H7 (cell line): ENCODE measurements around the gene MTHFR. TPM values are rescaled to one million over a fixed set of nuclear protein-coding genes. Genes with fewer than 3 reads are reported as not detected.

Experiments
- DNase-seq: peaks from one replicate; pipeline ENCODE4 v3.0.0; 2012
- H3K27me3 ChIP-seq: 2 replicates; pipeline ENCODE4 v1.6.0; 2011; ENCODE audit warnings: mild to moderate bottlenecking, low read length; ENCODE audit not compliant: control insufficient read depth, insufficient read depth
- H3K36me3 ChIP-seq: replicated peaks from 2 replicates; pipeline ENCODE4 v1.5.1; 2011; ENCODE audit warnings: low read length; ENCODE audit not compliant: control insufficient read depth, insufficient read depth
- H3K4me3 ChIP-seq: 2 replicates; pipeline ENCODE4 v1.5.1; 2011; ENCODE audit warnings: low read depth, mild to moderate bottlenecking, control low read depth, low read length, moderate library complexity; ENCODE audit not compliant: insufficient read depth
- total RNA-seq: library from RNA; depleted of rRNA; stranded (reverse); fragments of >200 nt; shearing (Covaris generic); gene quantifications from 2 replicates; pipeline ENCODE4 v1.2.3, GENCODE V29; 2014

MTHFR gene
- total RNA-seq, 1 experiment from 2014 or later, result 18.9 TPM

GRCh38 chr1:11749996-11750395 lies 55.8 kb downstream of the MTHFR start:
- Histone ChIP-seq H3K27me3 (no peaks in the 10 kb centered on the region), H3K36me3 (peaks cover 10% of the 10 kb centered on the region), H3K4me3 (no peak overlapping the region)
- DNase-seq, result peak; percentile 41

DNA sequence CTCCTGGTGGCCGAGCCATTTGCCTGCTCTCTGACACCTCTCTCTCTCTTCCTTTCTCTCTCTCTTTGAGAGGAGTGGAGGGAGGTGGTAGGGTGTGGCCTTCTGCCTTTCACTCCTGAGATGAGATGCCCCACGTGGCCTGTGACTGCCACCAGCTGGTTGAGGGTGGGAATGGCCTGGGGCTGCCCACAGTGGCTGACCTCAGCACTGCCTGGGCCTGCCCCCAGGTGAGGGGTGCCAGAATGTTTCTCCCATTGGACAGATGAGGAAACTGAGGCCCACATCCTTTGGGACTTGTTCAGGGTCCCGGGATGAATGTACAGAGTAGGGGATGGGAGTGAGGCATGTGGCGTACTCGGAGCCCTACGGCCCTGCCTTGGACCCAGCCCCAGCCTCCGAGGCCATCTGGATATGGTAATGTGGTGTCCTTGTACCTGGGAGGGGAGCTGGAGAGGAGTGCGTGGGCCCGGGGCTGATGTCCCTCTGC lies 56.5 kb downstream of the MTHFR start:
- Histone ChIP-seq H3K36me3 (peaks cover 10% of the 10 kb centered on the region), H3K27me3 (no peaks in the 10 kb centered on the region), H3K4me3 (no peak overlapping the region)
- peak; percentile 93 for DNase-seq

DNA sequence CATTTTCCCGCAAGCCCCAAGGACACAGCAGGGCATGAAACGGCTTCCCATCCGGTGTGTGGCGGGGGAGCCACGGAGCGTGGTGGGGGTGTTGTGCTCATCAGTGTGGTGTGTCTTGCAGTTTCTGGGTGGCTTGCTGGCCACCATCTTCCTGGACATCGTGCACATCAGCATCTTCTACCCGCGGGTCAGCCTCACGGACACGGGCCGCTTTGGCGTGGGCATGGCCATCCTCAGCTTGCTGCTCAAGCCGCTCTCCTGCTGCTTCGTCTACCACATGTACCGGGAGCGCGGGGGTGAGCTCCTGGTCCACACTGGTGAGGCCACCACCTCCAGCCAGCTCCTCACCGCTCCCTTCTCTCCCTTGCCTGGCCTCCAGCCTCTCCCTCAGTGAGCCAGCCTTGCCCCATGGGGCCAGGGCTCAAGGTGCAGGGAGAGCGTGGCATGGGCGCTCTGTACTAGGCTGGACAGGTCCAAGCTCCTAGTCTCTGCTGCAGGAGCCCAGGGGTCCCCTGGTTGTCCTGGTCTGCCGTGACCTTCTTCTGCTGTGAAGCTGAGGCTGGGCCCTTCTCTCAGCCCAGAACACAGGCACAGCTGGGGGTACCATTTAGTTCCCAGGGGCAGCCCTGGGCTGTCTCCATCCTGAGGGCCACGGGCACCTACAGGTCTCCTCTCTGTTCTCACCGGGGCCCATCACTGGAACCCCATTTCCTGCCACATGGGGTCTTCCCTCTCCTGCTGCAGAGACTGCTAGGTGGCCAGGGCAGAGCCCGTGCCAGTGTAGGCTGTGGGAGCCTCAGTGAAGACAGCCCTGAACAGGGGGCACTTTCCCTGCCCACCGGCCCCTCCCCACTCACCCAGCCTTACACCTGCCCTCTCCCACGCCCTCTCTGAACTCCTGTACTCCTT lies 57.2 kb downstream of the MTHFR start:
- no peaks in the 10 kb centered on the region for H3K27me3 ChIP-seq
- DNase-seq, result peak; percentile 51

DNA sequence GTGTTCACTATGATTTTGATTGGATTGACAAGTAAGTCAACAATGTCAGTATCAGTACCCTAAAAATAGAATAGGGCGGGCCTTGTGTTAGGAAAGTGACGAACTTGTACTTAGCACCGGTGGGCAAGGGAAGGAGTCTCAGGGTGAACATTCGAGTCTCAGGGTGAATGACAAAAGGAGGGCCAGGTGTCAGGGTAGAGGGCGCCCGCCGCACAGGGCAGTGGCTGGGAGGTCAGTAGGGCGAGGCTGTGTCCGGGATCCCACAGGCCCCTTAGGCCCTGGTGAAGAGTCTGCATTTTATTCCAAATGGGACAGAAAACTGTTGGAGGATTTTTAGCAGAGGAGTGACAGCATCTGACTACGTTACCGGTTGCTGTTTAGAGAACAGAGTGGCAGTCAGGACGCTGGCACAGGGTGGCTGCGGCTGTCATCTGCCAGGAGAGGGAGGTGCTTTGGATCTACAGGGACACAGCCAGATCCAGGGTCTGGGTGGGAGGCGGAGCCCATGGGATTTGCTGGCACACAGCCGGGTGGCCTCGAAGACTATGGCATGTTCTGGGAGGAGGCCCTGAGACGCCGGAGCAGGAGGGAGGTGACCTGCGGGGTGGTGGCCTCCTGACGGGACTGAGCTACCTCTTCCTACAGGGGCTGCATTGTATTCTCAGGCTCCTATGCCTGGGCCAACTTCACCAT lies 58.8 kb downstream of the MTHFR start:
- H3K4me3 ChIP-seq, result no peak overlapping the region
- no peaks in the 10 kb centered on the region for H3K27me3 ChIP-seq
- DNase-seq, result peak; percentile 48
- H3K36me3 ChIP-seq, result peaks cover 10% of the 10 kb centered on the region

More for the DNA sequence above, 57.2 kb downstream of the MTHFR start:
- Histone ChIP-seq H3K4me3 (no peak overlapping the region), H3K36me3 (peaks cover 10% of the 10 kb centered on the region)

GRCh38 chr1:11746092-11746491 lies 59.7 kb downstream of the MTHFR start:
- Histone ChIP-seq H3K27me3 (no peaks in the 10 kb centered on the region), H3K4me3 (no peak overlapping the region)
- DNase-seq, result no peak

GRCh38 chr1:11744287-11744686 lies 61.5 kb downstream of the MTHFR start:
- no peak overlapping the region for H3K4me3 ChIP-seq
- no peak for DNase-seq
- H3K27me3 ChIP-seq, result no peaks in the 10 kb centered on the region
- peaks cover 6% of the 10 kb centered on the region for H3K36me3 ChIP-seq

More at GRCh38 chr1:11746092-11746491, 59.7 kb downstream of the MTHFR start:
- peaks cover 10% of the 10 kb centered on the region for H3K36me3 ChIP-seq

GRCh38 chr1:11741919-11742558 lies 63.7 kb downstream of the MTHFR start:
- H3K36me3 ChIP-seq, result peaks cover 6% of the 10 kb centered on the region
- no peak overlapping the region for H3K4me3 ChIP-seq
- no peak for DNase-seq
- no peaks in the 10 kb centered on the region for H3K27me3 ChIP-seq

GRCh38 chr1:11741482-11741881 lies 64.3 kb downstream of the MTHFR start:
- DNase-seq, result no peak
- no peak overlapping the region for H3K4me3 ChIP-seq
- H3K27me3 ChIP-seq, result no peaks in the 10 kb centered on the region
- H3K36me3 ChIP-seq, result peaks cover 6% of the 10 kb centered on the region

DNA sequence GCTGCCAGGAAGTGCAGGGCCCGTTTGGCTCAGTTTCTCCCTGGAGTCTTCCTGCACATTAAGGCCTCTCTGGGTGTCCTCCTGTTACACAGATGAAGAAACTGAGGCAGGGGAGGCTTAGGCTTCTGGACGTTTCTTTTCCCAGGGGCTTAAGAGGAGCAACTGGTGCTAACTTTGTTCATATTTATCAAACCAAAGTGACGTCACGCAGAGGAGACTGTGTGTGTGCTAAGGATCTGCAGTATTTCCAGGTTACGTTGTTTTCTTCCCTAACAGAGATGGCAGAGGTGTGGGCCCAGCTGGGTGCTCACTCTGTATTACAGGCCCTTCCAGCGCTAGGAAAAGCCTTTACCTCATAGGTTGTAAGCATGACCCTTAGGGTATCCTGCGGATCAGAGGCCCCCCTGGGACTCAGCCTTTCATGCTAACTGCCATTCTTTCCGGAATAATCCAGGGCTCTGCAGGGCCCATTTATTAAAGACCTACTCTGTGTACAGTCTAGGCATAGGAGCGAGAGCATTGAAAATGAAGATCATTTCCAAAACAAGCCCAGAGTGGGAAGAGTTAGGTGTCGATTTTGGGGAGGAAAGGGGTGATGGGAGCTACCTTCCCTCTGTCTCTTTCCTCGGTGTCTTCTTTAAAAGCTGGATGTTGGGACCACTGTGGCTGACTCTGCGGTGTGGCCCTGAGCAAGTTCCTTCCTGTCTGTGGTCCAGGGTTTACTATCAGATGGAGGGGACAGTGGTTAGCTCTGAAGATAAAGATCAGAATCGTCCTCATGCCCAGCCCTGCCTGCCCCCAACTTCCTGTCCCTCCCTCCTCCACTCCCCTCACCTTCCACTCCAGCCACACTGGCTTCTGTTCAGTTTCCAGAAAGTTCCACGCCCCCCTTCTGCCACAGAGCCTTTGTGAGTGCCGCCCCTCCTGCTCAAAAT lies 65.2 kb downstream of the MTHFR start:
- no peak for DNase-seq
- Histone ChIP-seq H3K36me3 (no peaks in the 10 kb centered on the region), H3K27me3 (no peaks in the 10 kb centered on the region)

DNA sequence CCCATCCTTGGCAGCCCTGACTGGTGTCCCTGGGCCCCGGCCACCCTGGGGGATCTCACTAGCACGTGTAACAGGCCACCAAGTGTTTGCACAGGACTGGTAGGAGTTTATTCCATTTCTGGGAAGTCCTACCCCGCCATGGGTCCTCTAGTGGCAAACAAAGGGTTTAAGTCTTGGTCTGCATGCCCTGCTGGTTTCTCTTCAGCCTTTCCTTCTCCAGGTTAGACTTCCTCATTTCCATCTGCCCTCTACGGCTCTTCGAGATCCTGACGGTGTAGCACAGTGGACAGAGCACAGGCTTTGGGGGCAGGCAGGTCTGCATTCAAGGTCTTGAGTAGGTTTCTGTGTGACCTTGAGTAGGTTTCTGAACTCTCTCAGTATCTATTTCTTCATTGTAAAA lies 67.0 kb downstream of the MTHFR start:
- DNase-seq, result no peak
- no peaks in the 10 kb centered on the region for H3K36me3 ChIP-seq
- H3K27me3 ChIP-seq, result no peaks in the 10 kb centered on the region
- H3K4me3 ChIP-seq, result no peak overlapping the region

More for the DNA sequence above, 65.2 kb downstream of the MTHFR start:
- no peak overlapping the region for H3K4me3 ChIP-seq

DNA sequence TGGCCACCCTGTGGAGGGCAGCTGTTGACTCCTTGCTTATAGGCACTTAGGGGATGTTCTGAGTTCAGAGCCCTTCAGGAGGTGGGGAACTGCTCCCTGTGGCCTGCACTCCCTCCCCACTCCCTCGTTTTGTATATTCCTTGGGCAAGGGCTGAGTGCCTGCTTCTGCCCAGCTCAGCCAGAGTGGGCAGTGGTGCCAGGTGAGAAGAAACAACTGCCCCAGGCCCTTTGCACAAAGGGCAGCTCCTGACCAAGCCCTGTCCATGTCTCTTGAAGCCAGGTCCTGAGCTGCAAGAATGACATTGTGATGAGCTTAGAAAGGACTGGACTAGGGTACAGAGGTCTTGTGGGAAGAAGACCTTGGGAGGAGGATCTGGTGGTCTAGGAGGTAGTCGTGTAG lies 67.7 kb downstream of the MTHFR start:
- no peak for DNase-seq

DNA sequence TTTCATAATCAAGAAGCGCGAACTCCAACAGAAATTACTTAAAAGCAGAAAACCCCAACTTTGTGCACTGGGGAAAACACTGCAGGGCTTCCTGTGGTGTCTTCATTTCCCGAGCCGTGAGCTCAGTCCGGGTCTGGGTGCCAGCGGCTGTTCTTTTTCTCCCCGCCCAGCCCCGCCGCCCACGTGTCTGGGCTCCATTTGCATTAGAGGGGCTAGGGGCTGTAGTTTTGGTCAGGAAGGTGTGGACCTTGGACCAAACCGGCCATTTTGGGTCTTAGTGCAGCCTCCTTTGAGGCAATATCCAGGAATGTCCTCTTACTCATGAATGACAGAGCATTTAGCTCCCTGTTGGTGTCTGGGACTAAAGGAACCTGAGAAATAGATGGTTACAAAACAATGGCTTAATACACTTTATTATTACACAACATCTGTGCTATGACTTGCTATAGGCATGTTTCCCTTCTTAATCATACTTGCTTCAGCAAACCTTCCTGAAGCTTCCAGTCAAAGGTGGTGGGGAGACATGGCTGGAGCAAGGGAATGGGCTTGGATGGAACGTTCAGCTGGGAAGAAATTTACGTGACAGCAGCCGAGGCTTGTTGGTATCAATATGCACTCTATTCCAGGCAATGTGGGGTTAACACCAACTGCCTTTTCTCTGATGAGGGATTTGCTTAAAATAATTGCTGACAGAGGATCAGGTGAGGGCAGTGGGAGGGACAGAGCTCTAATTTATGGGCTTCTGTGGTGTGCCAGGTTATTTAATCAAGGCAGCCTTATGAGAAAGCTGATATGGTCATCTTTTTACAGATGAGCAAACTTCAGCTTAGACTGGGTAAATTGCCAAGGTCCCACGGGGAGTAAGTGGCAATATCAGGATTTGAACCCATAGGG lies 68.8 kb downstream of the MTHFR start:
- no peaks in the 10 kb centered on the region for H3K27me3 ChIP-seq
- H3K4me3 ChIP-seq, result peak overlapping the region; percentile 95
- DNase-seq, result peak; percentile 82
- H3K36me3 ChIP-seq, result no peaks in the 10 kb centered on the region

More for the DNA sequence above, 67.7 kb downstream of the MTHFR start:
- no peaks in the 10 kb centered on the region for H3K36me3 ChIP-seq
- no peak overlapping the region for H3K4me3 ChIP-seq
- H3K27me3 ChIP-seq, result no peaks in the 10 kb centered on the region
